GM06990 (cell line): ENCODE measurements around the gene BRF1.

ENCODE experiments used
- DNase-seq: peaks from one replicate; pipeline ENCODE4 v3.0.0-alpha.2; 2011; ENCODE audit not compliant: insufficient read length; ENCODE audit errors: extremely low read depth
- H3K27me3 ChIP-seq: replicated peaks from 2 replicates; pipeline ENCODE4 v1.6.0; 2011; ENCODE audit warnings: low read length; ENCODE audit not compliant: control insufficient read depth, insufficient read depth
- H3K36me3 ChIP-seq: 2 replicates; pipeline ENCODE4 v1.5.1; 2011; ENCODE audit warnings: low read length; ENCODE audit not compliant: control insufficient read depth, insufficient read depth
- H3K4me3 ChIP-seq: replicated peaks from 2 replicates; pipeline ENCODE4 v1.5.1; 2011; ENCODE audit warnings: low read depth, mild to moderate bottlenecking, control low read depth, low read length
- TF ChIP-seq, protein P1 (sequence below): IDR thresholded peaks from 2 replicates; pipeline ENCODE4 v1.5.1; 2011; ENCODE audit warnings: low read length, control low read depth, mild to moderate bottlenecking, inconsistent platforms; ENCODE audit not compliant: insufficient read depth, poor library complexity, severe bottlenecking

Gene BRF1

GRCh38 chr14:105322791-105323556, 22.2 kb upstream of the BRF1 start:
- no peaks in the 10 kb centered on the region for H3K27me3 ChIP-seq
- DNase-seq: no peak
- TF ChIP-seq, protein P1, sequence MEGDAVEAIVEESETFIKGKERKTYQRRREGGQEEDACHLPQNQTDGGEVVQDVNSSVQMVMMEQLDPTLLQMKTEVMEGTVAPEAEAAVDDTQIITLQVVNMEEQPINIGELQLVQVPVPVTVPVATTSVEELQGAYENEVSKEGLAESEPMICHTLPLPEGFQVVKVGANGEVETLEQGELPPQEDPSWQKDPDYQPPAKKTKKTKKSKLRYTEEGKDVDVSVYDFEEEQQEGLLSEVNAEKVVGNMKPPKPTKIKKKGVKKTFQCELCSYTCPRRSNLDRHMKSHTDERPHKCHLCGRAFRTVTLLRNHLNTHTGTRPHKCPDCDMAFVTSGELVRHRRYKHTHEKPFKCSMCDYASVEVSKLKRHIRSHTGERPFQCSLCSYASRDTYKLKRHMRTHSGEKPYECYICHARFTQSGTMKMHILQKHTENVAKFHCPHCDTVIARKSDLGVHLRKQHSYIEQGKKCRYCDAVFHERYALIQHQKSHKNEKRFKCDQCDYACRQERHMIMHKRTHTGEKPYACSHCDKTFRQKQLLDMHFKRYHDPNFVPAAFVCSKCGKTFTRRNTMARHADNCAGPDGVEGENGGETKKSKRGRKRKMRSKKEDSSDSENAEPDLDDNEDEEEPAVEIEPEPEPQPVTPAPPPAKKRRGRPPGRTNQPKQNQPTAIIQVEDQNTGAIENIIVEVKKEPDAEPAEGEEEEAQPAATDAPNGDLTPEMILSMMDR: no peak

GRCh38 chr14:105317546-105317945, 16.7 kb upstream of the BRF1 start:
- DNase-seq: no peak
- TF ChIP-seq, protein P1: no peak

More at GRCh38 chr14:105322791-105323556, 22.2 kb upstream of the BRF1 start:
- Histone ChIP-seq H3K4me3 (no peak overlapping the region), H3K36me3 (no peaks in the 10 kb centered on the region)

DNA sequence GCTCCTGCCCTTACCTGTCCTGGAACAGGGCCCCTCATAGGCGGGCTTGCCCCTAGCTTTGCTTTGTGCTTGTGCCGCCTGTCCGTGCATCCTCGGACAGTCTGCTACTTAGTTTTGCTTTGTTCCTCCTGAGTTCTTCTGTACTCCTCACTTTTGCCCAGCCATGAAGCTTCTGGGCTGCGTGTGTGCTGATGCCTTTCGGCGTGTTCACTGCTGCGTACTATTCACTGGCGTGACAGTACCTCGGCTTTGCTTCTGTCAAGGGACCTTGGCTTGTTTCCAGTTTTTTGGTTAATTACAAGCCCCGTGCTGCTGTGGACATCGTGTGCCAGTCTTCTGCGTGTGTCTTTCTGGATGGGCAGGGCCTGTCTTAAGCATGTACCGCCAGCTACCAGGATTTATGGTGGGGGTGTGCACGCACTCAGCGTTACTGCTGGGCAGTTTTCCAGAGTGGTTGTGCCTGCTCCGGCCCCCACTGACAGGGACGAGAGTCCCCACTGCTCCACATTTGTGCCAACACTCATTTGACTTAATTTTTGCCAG, 16.2 kb upstream of the BRF1 start:
- DNase-seq: peak; percentile 1
- TF ChIP-seq, protein P1: no peak
- H3K4me3 ChIP-seq: no peak overlapping the region
- H3K36me3 ChIP-seq: no peaks in the 10 kb centered on the region
- H3K27me3 ChIP-seq: no peaks in the 10 kb centered on the region

More at GRCh38 chr14:105317546-105317945, 16.7 kb upstream of the BRF1 start:
- Histone ChIP-seq H3K36me3 (no peaks in the 10 kb centered on the region), H3K4me3 (no peak overlapping the region), H3K27me3 (no peaks in the 10 kb centered on the region)

DNA sequence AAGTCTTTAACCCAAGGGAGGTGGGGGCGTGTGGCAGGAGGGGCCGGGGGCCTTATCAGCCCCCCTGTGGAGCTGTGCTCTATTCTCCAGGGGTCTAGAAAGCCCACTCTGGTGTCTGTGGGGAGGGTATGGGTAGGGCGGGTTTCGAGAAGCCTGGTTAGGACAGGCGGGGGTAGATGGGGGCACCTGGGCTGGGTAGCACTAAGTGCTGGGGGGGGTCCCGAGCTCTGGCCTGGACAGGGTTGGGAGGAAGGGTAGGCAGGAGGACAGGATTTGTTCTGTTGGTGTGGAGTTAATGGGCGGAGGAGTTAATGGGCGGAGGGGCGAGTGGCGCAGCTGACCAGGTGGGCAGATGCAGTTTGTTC, 15.8 kb upstream of the BRF1 start:
- Histone ChIP-seq H3K4me3 (no peak overlapping the region), H3K36me3 (no peaks in the 10 kb centered on the region), H3K27me3 (no peaks in the 10 kb centered on the region)
- TF ChIP-seq, protein P1: no peak
- no peak for DNase-seq

- TF ChIP-seq, protein P1: no peak
- peak overlapping the region; percentile 63 for H3K4me3 ChIP-seq
- no peak for DNase-seq
- no peaks in the 10 kb centered on the region for H3K27me3 ChIP-seq
- H3K36me3 ChIP-seq: no peaks in the 10 kb centered on the region
Observed at GRCh38 chr14:105315941-105316576, 15.3 kb upstream of the BRF1 start.
